Right cardiac atrium (tissue), 5 donors: ENCODE results near the gene STAG1. TPM values are rescaled to one million over a fixed set of nuclear protein-coding genes. Genes with fewer than 3 reads are reported as not detected.
A peak's percentile ranks its signal among the peaks of the same experiment; 100 is the strongest.
"Not testable (repeated sequence)": the region's sequence is repeated elsewhere in the genome, so short reads cannot be mapped to it uniquely, and the experiment has no call there.

ENCODE experiments used
- ATAC-seq, 2 donors: fragments of 200-7000 bp; cut with Tn5 transposase; one replicate each; pipeline versions ENCODE4 v1.8.0 to v1.9.1; 2020; ENCODE audit warnings: moderate library complexity in 2 of 2, mild to moderate bottlenecking in 1 of 2
- DNase-seq, 3 donors: peaks; one replicate each; pipeline ENCODE4 v3.0.0-alpha.2; 2020
- H3K27ac ChIP-seq: one replicate; pipeline ENCODE4 v1.5.1; 2013; ENCODE audit warnings: mild to moderate bottlenecking, low read length, control low read depth, moderate library complexity
- H3K27me3 ChIP-seq: one replicate; pipeline ENCODE4 v1.6.1; 2013; ENCODE audit not compliant: control insufficient read depth, insufficient read depth
- H3K4me1 ChIP-seq: one replicate; pipeline ENCODE4 v1.6.1; 2013; ENCODE audit warnings: low read length; ENCODE audit not compliant: control insufficient read depth, insufficient read depth
- H3K4me3 ChIP-seq: one replicate; pipeline ENCODE4 v1.5.1; 2013; ENCODE audit warnings: low read length, control low read depth
- H3K9me3 ChIP-seq: one replicate; pipeline ENCODE4 v1.6.1; 2013; ENCODE audit warnings: low read length; ENCODE audit not compliant: control insufficient read depth
- WGBS: extraction: QIAGEN DNeasy Blood & Tissue Kit; methylation state at CpG from one replicate; pipeline ENCODE4 v1.1.7; 2013; 5-methylcytosine and 5-hydroxymethylcytosine counted together
- intact Hi-C, 4 donors: fragments of 100-400 bp; cut with DNase I; formaldehyde crosslinking; loops; one replicate each; pipeline versions ENCODE4 v1.11.0 to v1.14.0; 2022 to 2023
- long read RNA-seq, 4 donors: library from polyadenylated mRNA; unstranded; transcript quantifications; one replicate each; pipeline ENCODE4 v2.0.0, GENCODE V29; 2020 to 2021
- polyA plus RNA-seq: library from polyadenylated mRNA; stranded (reverse); fragments of 200-250 nt; gene quantifications from one replicate; pipeline ENCODE4 v1.2.3, GENCODE V29; 2013
- total RNA-seq, 4 donors: library from RNA; stranded (reverse); fragmentation: NEBNext Ultra II Directional; extraction: Animal tissue kit (Norgen Biotek cat#: 25700); gene quantifications; one replicate each; pipeline ENCODE4 v1.2.1, GENCODE V29; 2021
- donor health status: healthy with polysubstance abuse.
- donor health status: DM: no; HTN: yes; CAD: no.
- donor health status: DM: no; HTN: no; CAD: no.
- donor health status: DM: no; HTN: yes; CAD: no; lungs with severe emphysema.
- donor health status: DM: yes; HTN: yes; CAD: no.

The STAG1 gene
- total RNA-seq (10 to 100 TPM; 26.5 to 30.9 (median 27.9) TPM), polyA plus RNA-seq (8.1 TPM)
- long read RNA-seq, donor 1, full-length matches to known transcripts = 9 of 25 reads
- long read RNA-seq, donor 1, partial matches to known transcripts = 8 of 25 reads
- long read RNA-seq, donor 1, other reads (novel, unspliced or antisense) = 8 of 25 reads
- long read RNA-seq, donor 2, full-length matches to known transcripts = 4 of 8 reads
- long read RNA-seq, donor 2, partial matches to known transcripts = 2 of 8 reads
- long read RNA-seq, donor 2, other reads (novel, unspliced or antisense) = 2 of 8 reads
- long read RNA-seq, donor 3, full-length matches to known transcripts = 13 of 50 reads
- long read RNA-seq, donor 3, partial matches to known transcripts = 24 of 50 reads
- long read RNA-seq, donor 3, other reads (novel, unspliced or antisense) = 13 of 50 reads
- long read RNA-seq, donor 4, full-length matches to known transcripts = 5 of 10 reads
- long read RNA-seq, donor 4, partial matches to known transcripts = 3 of 10 reads
- long read RNA-seq, donor 4, other reads (novel, unspliced or antisense) = 2 of 10 reads

DNA sequence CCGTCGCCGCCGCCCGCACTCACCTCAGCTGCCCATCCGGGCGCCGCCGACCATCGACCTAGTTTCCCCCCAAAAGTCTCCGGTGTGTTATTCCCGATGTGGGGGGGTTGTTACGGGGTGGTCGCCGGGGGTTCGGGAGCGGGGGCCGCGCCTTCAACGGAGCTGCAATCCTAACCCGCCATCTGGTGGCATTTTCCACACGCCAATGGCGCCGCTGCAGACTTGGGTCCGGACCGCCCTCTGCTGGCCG is at the start of gene STAG1:
TSS of gene STAG1 (minus strand) at position 207 of the 250 bp plus-strand sequence. CDS start 121,480 bp downstream, outside the sequence.
- Histone ChIP-seq H3K9me3 (no peaks in the 10 kb centered on the region), H3K4me1 (peaks cover 9% of the 10 kb centered on the region), H3K4me3 (peak within 1 kb of the TSS; percentile 96), H3K27me3 (no peaks in the 10 kb centered on the region), H3K27ac (peak within 1 kb of the TSS; percentile 99)
- intact Hi-C loops = loop anchor here (2.0 to 10.0 kb wide), 8 partner anchors 110 to 677 kb away; partner anchors contain the start of genes NCK1 (in 2 of the 4) and MSL2 (in 1 of the 4)
- WGBS = 1% methylated on average over 27 of the region's 27 CpGs
- ATAC-seq (no peak), DNase-seq (no peak)

DNA sequence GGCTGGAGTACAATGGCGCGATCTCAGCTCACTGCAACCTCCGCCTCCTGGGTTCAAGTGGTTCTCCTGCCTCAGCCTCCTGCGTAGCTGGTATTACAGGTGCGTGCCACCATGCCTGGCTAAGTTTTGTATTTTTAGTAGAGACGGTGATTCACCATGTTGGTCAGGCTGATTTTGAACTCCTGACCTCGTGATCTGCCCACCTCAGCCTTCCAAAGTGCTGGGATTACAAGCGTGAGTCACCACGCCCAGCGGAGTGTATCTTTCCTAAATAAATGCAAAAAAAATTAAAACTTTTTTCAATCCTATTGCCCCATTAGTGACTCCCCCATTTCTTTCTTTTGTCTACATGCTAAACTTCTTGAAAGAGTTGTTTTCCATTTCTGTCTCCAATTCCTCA is 49.0 kb upstream of the STAG1 start:
- intact Hi-C loops, H3K27ac ChIP-seq: not testable (repeated sequence)
- WGBS = 96% methylated on average over 10 of the region's 10 CpGs

DNA sequence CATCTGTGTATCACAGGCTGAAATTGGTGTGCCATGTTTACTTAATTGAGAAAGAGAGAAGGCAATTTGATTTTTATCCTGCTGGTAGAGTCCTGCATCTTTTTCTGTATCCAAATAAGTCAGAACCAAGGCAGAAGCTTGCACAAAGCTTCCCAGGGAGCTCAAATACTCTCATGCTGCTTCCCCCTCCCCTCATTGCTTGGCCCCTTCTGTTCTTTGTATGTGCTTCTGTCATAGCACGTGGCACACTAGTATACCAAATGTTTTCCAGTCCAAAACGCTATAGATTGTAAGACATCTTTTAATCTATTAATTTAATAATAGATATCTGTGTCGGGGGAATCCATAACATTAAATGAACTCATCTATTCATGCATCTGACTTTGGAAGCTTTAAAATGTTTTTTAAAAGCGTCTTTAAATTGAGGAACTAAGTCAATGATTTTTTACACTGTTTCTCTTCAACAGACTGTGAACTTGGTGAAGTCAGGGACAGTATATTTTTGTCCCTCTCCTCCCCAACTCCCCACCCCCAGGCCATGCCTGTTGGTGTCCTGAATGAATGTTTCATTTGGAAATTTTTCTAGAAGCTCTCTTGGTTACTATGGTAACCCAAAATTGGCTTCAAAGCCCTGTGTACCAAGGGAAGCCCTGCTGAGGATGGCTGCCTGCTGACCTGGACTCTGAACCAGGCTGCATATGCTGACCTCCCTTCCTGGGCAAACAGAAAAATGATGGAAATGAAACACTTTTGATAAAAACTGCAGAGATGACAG is 40.6 kb upstream of the STAG1 start:
- ATAC-seq = no peak

More for the DNA sequence above, 49.0 kb upstream of the STAG1 start:
- not testable (repeated sequence) for DNase-seq, H3K4me1 ChIP-seq, H3K9me3 ChIP-seq, ATAC-seq, H3K27me3 ChIP-seq, H3K4me3 ChIP-seq

DNA sequence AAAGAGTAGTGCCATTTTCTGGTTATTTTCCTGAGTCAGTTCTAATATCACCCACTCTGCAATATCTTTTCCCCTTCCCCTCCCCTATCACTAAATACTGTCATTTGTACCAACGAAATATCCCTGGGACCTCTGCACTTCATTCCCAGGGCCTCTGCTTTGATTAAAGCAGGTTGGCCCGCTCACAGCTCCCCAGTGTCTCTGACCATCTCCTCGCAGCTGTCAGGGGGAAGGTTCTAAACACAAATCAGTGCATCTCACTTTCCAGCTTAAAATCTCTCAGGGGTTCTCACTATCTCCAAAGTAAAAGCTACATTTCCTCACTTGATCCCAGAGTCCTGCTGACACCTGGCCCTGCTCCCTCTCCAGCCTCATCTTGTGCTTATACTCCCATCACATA is 38.6 kb upstream of the STAG1 start:
- Histone ChIP-seq H3K4me3 (no peak overlapping the region), H3K4me1 (peaks cover 2% of the 10 kb centered on the region), H3K9me3 (no peaks in the 10 kb centered on the region), H3K27me3 (no peaks in the 10 kb centered on the region), H3K27ac (no peak overlapping the region)
- intact Hi-C loops = no loop called here
- DNase-seq (no peak), ATAC-seq (no peak)
- 80% methylated on average over 3 of the region's 3 CpGs for WGBS

More for the DNA sequence above, 40.6 kb upstream of the STAG1 start:
- no peaks in the 10 kb centered on the region for H3K27me3 ChIP-seq
- no peak for DNase-seq
- H3K27ac ChIP-seq = no peak overlapping the region
- no peaks in the 10 kb centered on the region for H3K4me1 ChIP-seq
- intact Hi-C loops = no loop called here
- H3K4me3 ChIP-seq = no peak overlapping the region
- no peaks in the 10 kb centered on the region for H3K9me3 ChIP-seq
- WGBS = 56% methylated on average over 4 of the region's 4 CpGs

DNA sequence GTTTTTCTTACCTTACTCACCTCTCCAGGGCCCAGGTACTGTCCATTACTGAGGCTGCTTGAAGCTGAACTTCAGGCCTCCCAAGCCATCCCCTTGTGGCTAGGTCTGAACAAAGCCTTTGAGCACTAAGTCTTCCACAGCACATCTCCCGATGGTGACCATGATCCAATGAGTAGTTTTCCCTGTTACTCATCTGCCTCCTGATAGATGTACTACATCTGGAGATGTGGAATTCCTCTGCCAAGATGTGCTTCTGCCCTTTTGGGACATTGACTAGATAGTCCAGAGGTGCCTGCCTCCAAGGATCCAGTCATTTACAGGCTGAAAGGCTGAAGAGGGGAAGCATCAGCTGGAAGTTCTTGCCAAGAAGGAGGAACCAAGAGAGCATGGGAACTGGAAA is 37.8 kb upstream of the STAG1 start:
- Histone ChIP-seq H3K4me3 (no peak overlapping the region), H3K27ac (no peak overlapping the region), H3K9me3 (no peaks in the 10 kb centered on the region), H3K27me3 (no peaks in the 10 kb centered on the region), H3K4me1 (peaks cover 2% of the 10 kb centered on the region)
- DNase-seq (no peak), ATAC-seq (no peak)
- intact Hi-C loops = no loop called here
- 86% methylated on average over 1 of the region's 1 CpG for WGBS

DNA sequence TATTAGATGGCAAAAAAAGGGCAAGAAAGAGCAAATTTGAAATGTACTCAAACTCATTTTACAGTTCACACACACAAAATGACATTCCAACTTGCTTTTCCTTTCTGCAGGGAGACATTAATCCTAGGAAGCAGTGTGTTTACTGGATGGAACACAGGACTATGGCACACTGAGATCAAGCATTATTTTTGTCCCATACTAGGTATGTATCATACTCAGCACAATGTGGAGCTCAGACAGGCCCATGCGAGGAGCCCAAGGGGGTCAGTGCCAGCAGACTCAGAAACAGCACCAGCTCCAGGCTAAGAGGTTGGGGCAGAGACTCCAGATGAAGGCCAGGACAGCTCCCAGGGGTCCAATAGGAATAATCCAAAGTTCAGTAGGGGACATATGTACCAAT is 36.0 kb upstream of the STAG1 start:
- H3K27ac ChIP-seq = no peak overlapping the region
- H3K4me1 ChIP-seq = peaks cover 7% of the 10 kb centered on the region
- H3K4me3 ChIP-seq = no peak overlapping the region
- 90% methylated on average over 1 of the region's 1 CpG for WGBS
- no peak for ATAC-seq
- intact Hi-C loops = no loop called here
- H3K9me3 ChIP-seq = no peaks in the 10 kb centered on the region
- DNase-seq = no peak
- H3K27me3 ChIP-seq = no peaks in the 10 kb centered on the region

DNA sequence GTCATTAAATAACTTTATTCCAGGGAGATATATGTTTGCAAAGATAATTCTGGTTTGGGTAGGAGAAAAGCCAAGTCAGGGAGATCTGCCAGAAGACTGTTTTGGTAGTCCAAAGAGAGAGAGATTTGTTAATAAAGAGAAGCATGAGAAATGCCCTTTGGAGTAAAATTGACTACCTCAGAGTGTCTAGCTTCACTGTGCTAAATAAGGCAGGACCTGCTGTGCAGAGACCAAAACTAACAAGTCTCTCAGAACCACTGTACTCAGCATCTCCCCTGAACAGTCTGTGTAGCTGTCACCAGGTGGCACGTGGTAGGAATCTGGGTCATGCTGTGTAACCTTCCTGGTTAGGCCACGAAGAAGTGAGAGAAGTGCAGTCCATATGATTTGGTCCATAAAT is 35.2 kb upstream of the STAG1 start:
- DNase-seq = no peak
- peaks cover 7% of the 10 kb centered on the region for H3K4me1 ChIP-seq
- WGBS = 22% methylated on average over 2 of the region's 2 CpGs
- peak overlapping the region; percentile 72 for H3K27ac ChIP-seq
- H3K27me3 ChIP-seq = no peaks in the 10 kb centered on the region
- H3K4me3 ChIP-seq = no peak overlapping the region
- peak; percentile 69 to 80 for ATAC-seq
- intact Hi-C loops = no loop called here
- no peaks in the 10 kb centered on the region for H3K9me3 ChIP-seq

DNA sequence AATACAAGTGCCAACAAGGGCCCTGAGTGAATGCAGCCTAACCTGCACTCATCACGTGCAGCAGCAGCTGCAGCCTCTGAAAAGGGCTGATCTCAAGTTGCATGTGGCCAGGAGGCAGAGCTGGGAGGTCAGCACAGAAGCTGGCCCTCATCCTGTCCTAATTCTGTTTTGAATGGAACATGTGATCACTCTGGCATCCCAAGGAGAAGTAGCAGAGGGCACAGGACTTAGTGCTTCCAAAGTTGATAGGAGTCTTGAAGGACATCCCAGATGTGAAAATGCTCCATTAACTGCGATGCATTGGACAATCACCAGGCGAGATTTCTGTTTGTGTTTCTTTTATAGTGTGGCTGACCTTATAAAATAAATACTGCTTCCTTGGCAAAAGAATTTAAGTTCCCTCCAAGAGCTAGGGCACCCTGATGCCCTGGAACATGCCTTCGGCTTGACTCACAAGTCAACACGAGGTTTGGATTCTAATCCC is 31.6 kb upstream of the STAG1 start:
- ATAC-seq = no peak

DNA sequence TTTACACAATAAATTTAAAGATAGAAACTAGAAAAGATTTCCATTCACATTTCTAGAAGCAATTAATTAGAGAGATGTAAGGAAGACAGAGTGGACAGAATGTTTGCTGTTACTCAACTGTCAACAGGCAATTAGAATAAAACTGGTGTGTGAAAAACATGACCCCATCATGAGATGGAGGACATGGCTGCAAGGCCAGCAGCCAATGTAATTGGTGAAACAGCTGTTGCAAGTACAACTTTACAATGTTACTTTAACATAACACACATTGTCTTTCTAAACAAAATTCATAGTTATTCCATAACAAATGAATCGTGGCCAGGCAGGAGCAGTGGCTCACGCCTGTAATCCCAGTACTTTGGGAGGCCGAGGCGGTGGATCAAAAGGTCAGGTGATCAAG is 28.6 kb upstream of the STAG1 start:
- H3K4me1 ChIP-seq = peaks cover 4% of the 10 kb centered on the region

More for the DNA sequence above, 31.6 kb upstream of the STAG1 start:
- Histone ChIP-seq H3K27ac (no peak overlapping the region), H3K4me3 (no peak overlapping the region), H3K27me3 (no peaks in the 10 kb centered on the region), H3K9me3 (no peaks in the 10 kb centered on the region), H3K4me1 (peaks cover 7% of the 10 kb centered on the region)
- intact Hi-C loops = no loop called here
- no peak for DNase-seq
- WGBS = 74% methylated on average over 5 of the region's 5 CpGs

DNA sequence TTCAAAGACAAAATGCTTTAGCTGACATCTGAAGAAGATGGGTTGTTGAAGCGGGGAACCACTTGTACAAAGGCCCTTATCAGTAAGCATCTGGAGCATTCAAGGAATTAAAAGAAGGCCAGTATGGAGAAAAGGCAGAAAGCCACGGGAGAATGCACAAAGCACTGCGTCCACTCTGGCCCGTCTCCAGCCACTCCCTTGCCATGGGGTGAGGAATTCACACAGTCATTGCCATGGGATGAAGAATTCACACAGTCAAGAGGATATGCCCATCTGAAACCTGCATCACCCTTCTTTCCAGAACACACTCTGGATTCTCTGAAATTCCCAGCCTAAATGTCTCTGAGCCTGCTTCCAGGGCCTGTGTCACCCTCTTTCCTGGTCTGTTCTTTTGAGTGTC is 26.7 kb upstream of the STAG1 start:
- ATAC-seq = no peak
- intact Hi-C loops = no loop called here
- Histone ChIP-seq H3K27me3 (no peaks in the 10 kb centered on the region), H3K4me1 (peaks cover 3% of the 10 kb centered on the region), H3K4me3 (no peak overlapping the region), H3K27ac (no peak overlapping the region), H3K9me3 (no peaks in the 10 kb centered on the region)
- WGBS = 62% methylated on average over 4 of the region's 4 CpGs
- DNase-seq = no peak

More for the DNA sequence above, 28.6 kb upstream of the STAG1 start:
- Histone ChIP-seq H3K27ac (no peak overlapping the region), H3K4me3 (no peak overlapping the region), H3K9me3 (no peaks in the 10 kb centered on the region), H3K27me3 (no peaks in the 10 kb centered on the region)
- intact Hi-C loops = no loop called here
- WGBS = 79% methylated on average over 4 of the region's 4 CpGs
- no peak for ATAC-seq
- no peak for DNase-seq

DNA sequence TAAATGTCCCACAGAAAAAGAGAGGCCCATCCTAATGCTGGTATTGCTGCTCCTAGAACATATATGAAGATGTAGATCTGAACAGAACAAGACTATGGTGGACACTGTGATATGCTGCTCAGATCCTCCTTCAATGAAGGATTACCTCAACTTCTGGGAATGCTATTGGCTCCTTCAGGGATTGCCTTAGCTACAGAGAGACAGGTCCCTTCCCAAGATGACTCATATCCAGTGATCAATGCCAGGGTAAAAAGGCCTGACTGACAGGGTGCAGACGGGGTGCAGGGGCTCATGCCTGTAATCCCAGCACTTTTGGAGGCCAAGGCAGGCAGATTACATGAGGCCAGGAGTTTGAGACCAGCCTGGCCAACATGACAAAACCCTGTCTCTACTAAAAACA is 20.5 kb upstream of the STAG1 start:
- Histone ChIP-seq H3K4me3 (no peak overlapping the region), H3K27ac (no peak overlapping the region), H3K9me3 (no peaks in the 10 kb centered on the region), H3K27me3 (no peaks in the 10 kb centered on the region), H3K4me1 (no peaks in the 10 kb centered on the region)
- 43% methylated on average over 1 of the region's 1 CpG for WGBS
- ATAC-seq (no peak), DNase-seq (no peak)
- intact Hi-C loops = no loop called here
